Type B pancreatic cell (in vitro differentiated cells): ENCODE results near the gene MYLIP. TPM values are rescaled to one million over a fixed set of nuclear protein-coding genes. Genes with fewer than 3 reads are reported as not detected.

ENCODE experiments used
- DNase-seq: peaks from one replicate; pipeline ENCODE4 v3.0.0; 2021; ENCODE audit warnings: mixed read lengths; ENCODE audit not compliant: unreplicated experiment; ENCODE audit errors: extremely low spot score
- H3K27ac Mint-ChIP-seq: 2 replicates; pipeline ENCODE4 v1.8.0; 2021; ENCODE audit warnings: mild to moderate bottlenecking, mixed read lengths
- H3K27me3 Mint-ChIP-seq: 2 replicates; pipeline ENCODE4 v1.8.0; 2021; ENCODE audit warnings: mixed read lengths
- H3K36me3 Mint-ChIP-seq: 2 replicates; pipeline ENCODE4 v1.8.0; 2021; ENCODE audit warnings: mixed read lengths
- H3K4me1 Mint-ChIP-seq: one replicate; pipeline ENCODE4 v1.8.0; 2021; ENCODE audit warnings: mixed read lengths; ENCODE audit not compliant: unreplicated experiment
- H3K4me3 Mint-ChIP-seq: 2 replicates; pipeline ENCODE4 v1.8.0; 2021; ENCODE audit warnings: mild to moderate bottlenecking, mixed read lengths
- H3K9me3 Mint-ChIP-seq: 2 replicates; pipeline ENCODE4 v1.8.0; 2021; ENCODE audit warnings: mixed read lengths
- CTCF ChIP-seq: fragments of 200-600 bp; sonication (generic); conservative IDR thresholded peaks from 2 replicates; pipeline ENCODE4 v1.5.0; 2021; ENCODE audit warnings: antibody characterized with exemption, mild to moderate bottlenecking
- total RNA-seq: library from RNA; stranded (reverse); gene quantifications from 2 replicates; pipeline ENCODE4 v1.2.1, GENCODE V29; 2021; ENCODE audit warnings: low replicate concordance

Gene MYLIP
- total RNA-seq, 1 donor from 2014 or later = 54.9 TPM

- H3K4me1 Mint-ChIP-seq = peaks cover 40% of the 10 kb centered on the region
- no peak overlapping the region for H3K4me3 Mint-ChIP-seq
- peaks cover 8% of the 10 kb centered on the region for H3K27me3 Mint-ChIP-seq
- H3K27ac Mint-ChIP-seq = no peak overlapping the region
- TF ChIP-seq CTCF = no peak
- H3K36me3 Mint-ChIP-seq = no peaks in the 10 kb centered on the region
- H3K9me3 Mint-ChIP-seq = no peaks in the 10 kb centered on the region
- no peak for DNase-seq
These were observed 21.7 kb upstream of the MYLIP start for GRCh38 chr6:16106991-16107787.

- no peak for TF ChIP-seq CTCF
- Mint-ChIP-seq H3K27ac (no peak overlapping the region), H3K27me3 (peaks cover 8% of the 10 kb centered on the region), H3K4me1 (peaks cover 39% of the 10 kb centered on the region), H3K9me3 (no peaks in the 10 kb centered on the region), H3K4me3 (no peak overlapping the region), H3K36me3 (no peaks in the 10 kb centered on the region)
- DNase-seq = no peak
These were observed 20.5 kb upstream of the MYLIP start for GRCh38 chr6:16108419-16108818.

- Mint-ChIP-seq H3K4me1 (peaks cover 33% of the 10 kb centered on the region), H3K27me3 (peaks cover 8% of the 10 kb centered on the region), H3K4me3 (no peak overlapping the region), H3K36me3 (no peaks in the 10 kb centered on the region), H3K9me3 (no peaks in the 10 kb centered on the region), H3K27ac (no peak overlapping the region)
- DNase-seq = no peak
- no peak for TF ChIP-seq CTCF
These were observed 19.8 kb upstream of the MYLIP start for GRCh38 chr6:16108921-16109658.

- DNase-seq = no peak
- Mint-ChIP-seq H3K27me3 (peaks cover 11% of the 10 kb centered on the region), H3K36me3 (no peaks in the 10 kb centered on the region), H3K4me3 (no peak overlapping the region), H3K4me1 (peaks cover 27% of the 10 kb centered on the region), H3K9me3 (no peaks in the 10 kb centered on the region), H3K27ac (no peak overlapping the region)
- no peak for TF ChIP-seq CTCF
These were observed 19.1 kb upstream of the MYLIP start for GRCh38 chr6:16109659-16110305.

- no peak overlapping the region for H3K4me3 Mint-ChIP-seq
- H3K27ac Mint-ChIP-seq = no peak overlapping the region
- peaks cover 7% of the 10 kb centered on the region for H3K4me1 Mint-ChIP-seq
- no peak for DNase-seq
- H3K27me3 Mint-ChIP-seq = peaks cover 15% of the 10 kb centered on the region
- no peaks in the 10 kb centered on the region for H3K9me3 Mint-ChIP-seq
- no peak for TF ChIP-seq CTCF
- H3K36me3 Mint-ChIP-seq = no peaks in the 10 kb centered on the region
These were observed 10.1 kb upstream of the MYLIP start for GRCh38 chr6:16118825-16119224.
